OCI-LY7 (cell line): ENCODE data around the gene LGI4. TPM values are rescaled to one million over a fixed set of nuclear protein-coding genes. Genes with fewer than 3 reads are reported as not detected.

Experiments used
- BruUV-seq: library from RNA; stranded (reverse); fragments of 400-500 nt; replicated peaks from 2 replicates; lab custom pipeline; 2021; lab: Mats Ljungman, UMichigan
- CTCF ChIA-PET: fragments of 300-600 bp; sonication (Branson Sonifier 250); formaldehyde crosslinking; loops from one replicate; lab custom pipeline; 2022; ENCODE audit warnings: antibody characterized with exemption; ENCODE audit not compliant: unreplicated experiment; lab: Charles Lee
- POLR2A ChIA-PET: fragments of 300-600 bp; sonication (Branson Sonifier 250); formaldehyde crosslinking; loops from one replicate; lab custom pipeline; 2022; ENCODE audit warnings: antibody characterized with exemption; lab: Charles Lee
- DNase-seq: peaks from one replicate; pipeline ENCODE4 v3.0.0-alpha.2; 2015; ENCODE audit warnings: low spot score
- H2AFZ ChIP-seq: fragments of 200-600 bp; sonication (generic), shearing (Covaris generic); 2 replicates; pipeline ENCODE4 v1.6.1; 2014; ENCODE audit warnings: mild to moderate bottlenecking, antibody characterized with exemption, low read length, moderate library complexity
- H3K27ac ChIP-seq: fragments of 200-600 bp; sonication (generic); 2 replicates; pipeline ENCODE4 v1.5.1; 2014; ENCODE audit warnings: mixed run types, low read depth, mild to moderate bottlenecking, moderate library complexity, low read length, inconsistent platforms; ENCODE audit not compliant: poor library complexity, severe bottlenecking
- H3K36me3 ChIP-seq: fragments of 200-600 bp; sonication (generic); 2 replicates; pipeline ENCODE4 v1.6.1; 2014; ENCODE audit warnings: mild to moderate bottlenecking, antibody characterized with exemption, low read length, moderate library complexity, mixed read lengths; ENCODE audit not compliant: insufficient read depth
- H3K4me1 ChIP-seq: fragments of 200-600 bp; sonication (generic); 2 replicates; pipeline ENCODE4 v1.5.1; 2014; ENCODE audit warnings: mild to moderate bottlenecking, low read length; ENCODE audit not compliant: insufficient read depth, poor library complexity, severe bottlenecking
- H3K4me2 ChIP-seq: fragments of 200-600 bp; sonication (generic); 2 replicates; pipeline ENCODE4 v1.6.1; 2014; ENCODE audit warnings: mild to moderate bottlenecking, low read length
- H3K4me3 ChIP-seq: fragments of 200-600 bp; sonication (generic); 2 replicates; pipeline ENCODE4 v1.5.1; 2014; ENCODE audit warnings: mild to moderate bottlenecking, low read depth, low read length; ENCODE audit not compliant: poor library complexity, severe bottlenecking
- H3K79me2 ChIP-seq: fragments of 200-600 bp; sonication (generic); 2 replicates; pipeline ENCODE4 v1.6.1; 2016; ENCODE audit warnings: low read depth, mild to moderate bottlenecking, low read length, moderate library complexity, mixed read lengths; ENCODE audit not compliant: insufficient read depth
- H3K9me2 ChIP-seq: fragments of 200-600 bp; sonication (generic); 2 replicates; pipeline ENCODE4 v1.6.1; 2016; ENCODE audit warnings: mild to moderate bottlenecking, low read length, mixed read lengths; ENCODE audit not compliant: insufficient read depth
- H3K9me3 ChIP-seq: fragments of 200-600 bp; sonication (generic); 2 replicates; pipeline ENCODE4 v1.6.1; 2014; ENCODE audit warnings: mild to moderate bottlenecking, mixed run types, low read length, mixed read lengths
- H4K20me1 ChIP-seq: fragments of 200-600 bp; sonication (generic); 2 replicates; pipeline ENCODE4 v1.6.1; 2014; ENCODE audit warnings: mild to moderate bottlenecking, antibody characterized with exemption, low read length, moderate library complexity, mixed read lengths; ENCODE audit not compliant: insufficient read depth
- CTCF ChIP-seq: fragments of 200-600 bp; sonication (generic); conservative IDR thresholded peaks from 2 replicates; pipeline ENCODE4 v1.5.1; 2014; ENCODE audit warnings: mild to moderate bottlenecking, antibody characterized with exemption, low read length, moderate library complexity, mixed read lengths
- EZH2phosphoT487 ChIP-seq: fragments of 200-600 bp; sonication (generic); IDR thresholded peaks from 2 replicates; pipeline ENCODE4 v1.6.1; 2018; ENCODE audit warnings: low read depth, borderline replicate concordance, mild to moderate bottlenecking, mixed run types, antibody characterized with exemption, low read length, moderate library complexity, mixed read lengths
- intact Hi-C: fragments of 100-400 bp; cut with micrococcal nuclease; formaldehyde crosslinking; loops from one replicate; pipeline ENCODE4 v1.10.0; 2022; ENCODE audit not compliant: unreplicated experiment
- total RNA-seq, 2 experiments: library from RNA; depleted of rRNA in 1 of 2; stranded (reverse); fragments of >200 nt in 1 of 2; shearing (Covaris generic) in 1 of 2; gene quantifications; 2 replicates each; pipeline ENCODE4 v1.2.3, GENCODE V29; 2014 to 2022

The LGI4 gene
- total RNA-seq, 2 experiments from 2014 or later, result 0.28 to 5.9 TPM

DNA sequence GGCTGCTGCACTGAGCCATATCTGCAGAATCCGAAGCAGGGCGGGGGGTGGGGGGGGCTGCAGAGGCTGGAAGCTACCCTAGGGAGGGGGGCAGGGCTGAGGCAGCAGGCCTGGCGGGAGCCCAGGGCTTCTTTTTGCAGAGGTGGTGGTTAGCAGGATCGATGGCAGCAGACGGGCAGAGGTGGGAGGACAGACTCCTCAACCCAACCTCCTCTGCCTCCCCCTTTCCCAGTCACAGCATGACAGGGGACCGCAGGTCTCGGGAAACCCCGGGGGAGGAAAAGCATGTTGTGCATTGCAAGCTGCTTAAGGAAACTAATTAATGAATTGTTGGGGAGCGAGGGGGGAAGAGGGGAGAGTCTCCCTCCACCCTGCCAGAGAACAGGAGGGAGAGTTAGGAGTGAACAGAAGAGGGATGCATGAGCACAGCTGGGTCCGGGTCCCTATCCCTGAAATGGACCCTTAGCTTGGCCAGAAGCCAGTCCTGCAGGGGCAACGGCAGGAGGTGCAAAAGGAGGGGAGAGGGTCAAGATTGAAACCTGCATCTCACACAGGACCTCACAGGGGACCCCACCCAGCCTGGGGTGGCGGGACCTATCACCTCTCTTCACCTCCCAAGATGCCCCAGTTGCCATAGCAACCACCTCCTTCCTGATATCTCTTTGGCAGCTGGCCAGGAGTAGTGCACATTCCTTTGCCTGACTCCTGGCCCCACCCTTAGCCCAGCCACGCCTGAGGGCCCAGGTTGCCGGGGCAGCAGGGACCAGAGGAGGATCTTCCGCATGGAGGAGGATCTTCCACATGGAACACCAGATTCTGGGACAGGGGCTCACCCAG, 10.0 kb upstream of the LGI4 start:
- Histone ChIP-seq H3K4me1 (peaks cover 43% of the 10 kb centered on the region), H3K27ac (no peak overlapping the region), H3K9me3 (no peaks in the 10 kb centered on the region), H2AFZ (no peak overlapping the region), H4K20me1 (no peaks in the 10 kb centered on the region), H3K4me2 (no peak overlapping the region), H3K36me3 (no peaks in the 10 kb centered on the region), H3K79me2 (no peaks in the 10 kb centered on the region), H3K4me3 (no peak overlapping the region), H3K9me2 (no peaks in the 10 kb centered on the region)
- POLR2A ChIA-PET, result interaction anchor here (0.6 to 1.0 kb wide), 2 partner anchors 12 to 61 kb away, joined by 3 read pairs; no protein-coding TSS in a partner anchor
- TF ChIP-seq CTCF, result no peak
- no peak for TF ChIP-seq EZH2phosphoT487
- intact Hi-C loops, result loop anchor here (5.0 to 10.0 kb wide), 2 partner anchors 122 to 320 kb away; partner anchors contain the start of gene USF2
- CTCF ChIA-PET, result no interaction called here
- peak; percentile 36 for DNase-seq
- no TSS peak for BruUV-seq

DNA sequence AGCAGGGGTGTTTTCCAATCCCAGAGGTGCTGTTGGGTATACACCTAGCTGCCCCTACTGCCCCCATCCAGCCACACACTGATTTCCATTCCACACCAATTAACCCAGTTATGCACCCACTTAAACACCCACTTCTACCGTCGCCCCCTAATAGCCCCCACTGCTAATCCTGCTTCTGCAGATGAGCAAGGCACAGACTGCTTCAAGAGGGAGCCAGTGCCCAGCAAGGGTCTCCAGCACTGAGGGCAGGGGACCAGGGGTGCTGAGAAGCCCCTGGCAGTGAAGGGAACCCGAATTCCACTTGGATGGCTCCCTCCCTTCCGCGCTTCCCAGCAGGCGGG, 9.4 kb upstream of the LGI4 start:
- H4K20me1 ChIP-seq, result no peaks in the 10 kb centered on the region
- H3K4me1 ChIP-seq, result peaks cover 43% of the 10 kb centered on the region
- H3K9me2 ChIP-seq, result no peaks in the 10 kb centered on the region
- TF ChIP-seq EZH2phosphoT487, result no peak
- TF ChIP-seq CTCF, result no peak
- POLR2A ChIA-PET, result interaction anchor here (0.6 kb wide), 1 partner anchor 62 kb away, joined by 3 read pairs; no protein-coding TSS in a partner anchor
- BruUV-seq, result no TSS peak
- DNase-seq, result no peak
- no peaks in the 10 kb centered on the region for H3K79me2 ChIP-seq
- no peaks in the 10 kb centered on the region for H3K9me3 ChIP-seq
- intact Hi-C loops, result loop anchor here (5.0 to 10.0 kb wide), 2 partner anchors 123 to 321 kb away; partner anchors contain the start of gene USF2
- no peak overlapping the region for H3K4me2 ChIP-seq
- H3K27ac ChIP-seq, result no peak overlapping the region
- H3K4me3 ChIP-seq, result no peak overlapping the region
- no peak overlapping the region for H2AFZ ChIP-seq
- CTCF ChIA-PET, result no interaction called here
- H3K36me3 ChIP-seq, result no peaks in the 10 kb centered on the region
